Daoy (cell line): ENCODE measurements around the gene NHEJ1. TPM values are rescaled to one million over a fixed set of nuclear protein-coding genes. Genes with fewer than 3 reads are reported as not detected.

Source experiments
- DNase-seq: peaks from one replicate; pipeline ENCODE4 v3.0.0-alpha.2; 2015; ENCODE audit warnings: low read depth
- total RNA-seq: library from RNA; depleted of rRNA; stranded (reverse); fragments of >200 nt; shearing (Covaris generic); gene quantifications from 2 replicates; pipeline ENCODE4 v1.2.3, GENCODE V29; 2014

The NHEJ1 gene
- total RNA-seq, 1 experiment from 2014 or later, result 22.0 TPM

DNA sequence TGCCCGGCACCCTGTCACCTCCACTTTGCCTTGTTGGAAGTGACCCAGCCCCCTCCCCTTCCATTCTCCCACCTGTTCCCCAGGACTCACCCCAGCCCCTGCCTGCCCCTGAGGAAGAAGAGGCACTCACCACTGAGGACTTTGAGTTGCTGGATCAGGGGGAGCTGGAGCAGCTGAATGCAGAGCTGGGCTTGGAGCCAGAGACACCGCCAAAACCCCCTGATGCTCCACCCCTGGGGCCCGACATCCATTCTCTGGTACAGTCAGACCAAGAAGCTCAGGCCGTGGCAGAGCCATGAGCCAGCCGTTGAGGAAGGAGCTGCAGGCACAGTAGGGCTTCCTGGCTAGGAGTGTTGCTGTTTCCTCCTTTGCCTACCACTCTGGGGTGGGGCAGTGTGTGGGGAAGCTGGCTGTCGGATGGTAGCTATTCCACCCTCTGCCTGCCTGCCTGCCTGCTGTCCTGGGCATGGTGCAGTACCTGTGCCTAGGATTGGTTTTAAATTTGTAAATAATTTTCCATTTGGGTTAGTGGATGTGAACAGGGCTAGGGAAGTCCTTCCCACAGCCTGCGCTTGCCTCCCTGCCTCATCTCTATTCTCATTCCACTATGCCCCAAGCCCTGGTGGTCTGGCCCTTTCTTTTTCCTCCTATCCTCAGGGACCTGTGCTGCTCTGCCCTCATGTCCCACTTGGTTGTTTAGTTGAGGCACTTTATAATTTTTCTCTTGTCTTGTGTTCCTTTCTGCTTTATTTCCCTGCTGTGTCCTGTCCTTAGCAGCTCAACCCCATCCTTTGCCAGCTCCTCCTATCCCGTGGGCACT lies 21.9 kb upstream of the NHEJ1 start:
- DNase-seq, result no peak

DNA sequence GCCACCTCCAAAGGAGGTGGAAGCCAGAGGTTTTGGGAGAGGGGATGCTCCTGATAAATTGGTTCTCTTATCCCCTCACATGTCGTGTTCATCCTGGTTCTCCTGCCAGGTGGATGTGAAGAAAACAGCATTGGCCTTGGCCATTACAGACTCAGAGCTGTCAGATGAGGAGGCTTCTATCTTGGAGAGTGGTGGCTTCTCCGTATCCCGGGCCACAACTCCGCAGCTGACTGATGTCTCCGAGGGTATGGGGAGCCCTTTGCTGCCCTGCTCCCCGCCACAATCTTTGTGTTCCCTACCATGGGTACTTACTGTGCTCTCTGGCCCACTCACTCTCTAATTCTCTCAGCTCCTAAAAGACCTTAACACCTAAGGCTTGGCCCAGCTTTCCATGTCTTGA lies 20.9 kb upstream of the NHEJ1 start:
- DNase-seq, result no peak

DNA sequence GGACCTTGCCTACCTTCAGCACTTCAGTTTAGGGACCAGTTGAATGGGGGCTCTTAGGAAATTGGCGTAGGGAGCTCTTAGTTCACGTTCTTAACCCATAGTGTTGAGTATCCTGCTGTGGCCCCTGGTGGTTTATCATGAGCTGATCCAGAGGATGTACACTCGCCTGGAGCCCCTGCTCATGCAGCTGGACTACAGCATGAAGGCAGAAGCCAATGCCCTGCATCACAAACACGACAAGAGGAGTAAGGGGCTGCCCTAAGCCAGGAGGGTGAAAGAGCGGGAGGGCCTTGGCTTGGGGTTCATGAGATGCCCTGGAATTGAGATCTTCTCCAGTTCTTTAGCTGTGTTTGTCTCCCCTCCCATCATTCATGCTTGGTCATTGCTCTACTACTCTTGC lies 20.3 kb upstream of the NHEJ1 start:
- no peak for DNase-seq

DNA sequence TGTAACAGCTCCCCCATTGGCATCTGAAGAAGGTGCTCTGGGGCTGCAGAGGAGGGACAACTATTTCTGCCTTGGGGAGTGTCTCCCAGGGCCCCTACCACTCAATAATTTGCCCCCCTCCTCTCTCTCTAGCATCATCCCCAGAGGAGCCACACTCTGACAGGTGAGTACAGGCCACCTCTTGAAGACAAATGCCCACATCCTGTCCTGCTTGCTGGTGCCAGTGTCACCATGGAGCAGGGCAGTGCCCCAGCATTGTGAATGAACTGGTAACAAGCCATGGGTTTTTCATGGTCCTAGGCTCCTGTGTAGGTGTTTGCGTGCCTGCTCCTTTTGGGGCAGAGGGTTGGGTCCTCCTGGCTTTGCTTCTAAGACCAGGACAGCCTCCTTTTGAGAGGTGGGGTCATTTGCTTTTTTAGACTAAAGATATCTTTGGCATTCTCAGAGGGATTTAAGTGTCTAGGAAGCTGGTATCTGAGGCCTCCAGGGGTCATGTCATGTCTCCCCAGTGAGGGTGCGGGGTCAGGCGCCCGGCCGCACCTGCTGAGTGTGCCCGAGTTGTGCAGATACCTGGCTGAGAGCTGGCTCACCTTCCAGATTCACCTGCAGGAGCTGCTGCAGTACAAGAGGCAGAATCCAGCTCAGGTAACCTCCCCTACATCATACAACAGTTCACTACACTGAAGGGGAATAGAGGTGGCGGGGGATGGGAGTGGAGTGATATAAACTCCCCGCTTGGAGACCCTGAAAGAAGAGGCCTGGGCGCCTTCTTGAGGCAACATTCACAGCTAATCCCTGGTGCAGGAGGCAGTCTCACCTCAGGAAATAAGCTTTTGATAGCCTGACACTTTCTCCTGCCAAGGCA lies 19.2 kb upstream of the NHEJ1 start:
- DNase-seq, result no peak

DNA sequence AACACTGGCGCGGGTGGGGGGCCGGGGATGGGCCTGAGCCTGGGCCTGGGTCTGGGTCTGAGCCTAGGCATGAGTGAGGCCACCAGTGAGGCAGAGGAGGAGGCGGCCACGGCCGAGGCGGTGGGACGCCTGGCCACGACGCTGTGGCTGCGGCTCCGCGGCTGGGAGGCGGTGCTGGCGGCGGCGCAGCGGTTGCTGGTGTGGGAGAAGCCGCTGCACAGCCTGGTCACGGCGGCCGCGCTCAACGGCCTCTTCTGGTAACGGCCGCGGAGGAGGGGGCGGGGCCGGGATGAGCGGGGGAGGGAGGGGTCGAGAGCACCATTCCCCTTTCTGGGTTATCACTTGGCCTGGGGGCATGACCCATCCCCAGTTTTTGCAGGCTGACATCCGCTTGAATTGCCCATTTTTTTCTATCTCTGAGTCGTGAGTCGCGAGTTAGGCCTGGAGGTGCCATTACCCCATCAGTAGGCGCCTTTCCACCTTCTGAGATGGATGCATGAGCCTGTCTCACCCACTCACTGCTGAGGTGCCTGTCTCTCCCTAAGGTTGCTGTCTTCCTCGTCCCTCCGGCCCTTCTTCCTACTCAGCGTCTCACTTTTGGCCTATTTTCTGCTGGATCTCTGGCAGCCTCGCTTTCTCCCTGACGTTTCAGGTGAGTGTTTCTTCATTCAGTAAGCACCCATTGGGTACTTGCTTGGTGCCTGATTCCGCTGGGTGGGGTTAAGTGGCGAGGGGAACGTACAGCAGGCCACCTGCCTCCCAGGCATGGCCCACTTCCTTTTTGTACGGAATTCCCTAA lies 18.0 kb upstream of the NHEJ1 start:
- no peak for DNase-seq

DNA sequence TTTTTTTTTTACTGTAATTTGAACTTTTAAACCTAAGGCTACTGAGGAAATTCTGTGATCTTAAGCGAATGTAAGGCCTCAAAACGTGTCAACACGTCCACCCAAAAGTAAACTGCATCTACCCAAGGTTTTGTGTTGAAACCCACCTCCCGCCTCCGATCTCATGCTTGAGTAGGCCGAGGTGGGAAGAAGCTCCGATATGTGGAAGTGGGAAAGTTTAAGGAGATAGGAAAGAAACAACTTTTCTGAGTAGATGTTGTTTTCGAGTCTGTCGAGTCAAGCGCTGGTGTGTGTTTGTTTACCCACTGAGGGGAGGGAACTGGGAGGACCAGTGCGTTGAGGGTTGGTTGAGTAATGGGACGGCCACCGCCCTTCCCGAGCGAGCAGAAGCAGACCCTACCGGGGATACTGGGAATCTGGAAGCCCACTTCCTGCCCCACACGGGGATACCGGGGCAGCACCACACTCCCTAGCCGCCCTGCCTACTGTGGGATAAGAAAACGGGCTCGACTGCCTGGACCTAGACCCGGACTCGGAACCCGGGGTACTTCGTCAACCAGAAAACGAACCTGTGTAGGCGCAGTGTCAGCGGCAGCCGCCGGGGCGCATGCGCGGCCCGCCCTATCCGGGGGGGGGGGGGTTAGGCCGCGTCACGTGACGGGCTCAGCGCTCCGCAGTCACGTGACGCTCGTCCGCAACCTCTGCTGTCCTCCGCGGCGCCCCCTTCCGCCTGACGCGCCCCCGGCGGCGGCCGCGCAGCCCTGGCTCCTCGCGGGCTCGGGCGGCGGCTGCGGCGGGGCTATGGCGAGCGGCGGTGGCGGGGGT lies 17.1 kb upstream of the NHEJ1 start, which contains the start of gene RETREG2:
Gene RETREG2, plus strand, starts transcription at position 724 of the 825 bp plus-strand sequence. Its CDS starts 78 bp downstream, at position 802.
- peak; percentile 93 for DNase-seq

DNA sequence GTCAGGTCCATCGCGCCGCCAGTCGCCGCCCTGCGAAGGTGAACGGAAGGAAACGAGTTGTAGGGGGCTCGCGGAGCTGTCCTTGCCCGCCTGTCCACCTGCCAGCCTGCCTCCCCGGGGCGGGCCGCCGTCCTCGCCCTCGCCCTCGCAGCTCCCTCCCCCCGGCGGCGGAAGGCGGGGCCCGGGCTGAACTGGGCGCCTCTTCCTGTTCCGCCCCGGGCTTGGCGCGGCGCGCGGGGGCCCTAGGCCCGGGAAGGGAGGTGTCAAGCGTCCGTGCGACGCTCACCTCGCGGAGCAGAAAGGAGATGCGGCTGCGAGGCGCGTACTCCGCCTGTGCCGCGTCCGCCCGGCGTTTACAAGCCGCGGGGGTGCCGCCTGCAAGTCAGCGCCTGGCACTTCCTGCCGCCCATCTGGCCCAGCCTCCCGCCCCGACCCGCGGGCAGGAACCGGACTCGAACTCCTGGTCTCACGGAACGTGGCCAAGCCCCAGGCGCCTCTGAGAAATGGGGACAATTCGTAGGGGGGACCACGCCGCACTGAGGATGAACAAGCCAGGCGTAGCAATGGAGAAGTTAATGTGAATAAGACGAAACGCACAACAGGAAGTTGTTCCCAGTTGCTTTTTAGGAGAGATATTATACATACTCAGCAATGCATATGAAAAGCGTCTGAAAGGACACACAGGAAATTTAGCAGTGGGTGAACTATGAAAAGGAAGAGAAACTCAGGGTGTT lies 16.4 kb upstream of the NHEJ1 start, which contains the start of gene CNPPD1:
Gene CNPPD1, minus strand, starts transcription at position 108 of the 734 bp plus-strand sequence. Its CDS starts 97 bp downstream, at position 11.
- DNase-seq, result peak; percentile 91

DNA sequence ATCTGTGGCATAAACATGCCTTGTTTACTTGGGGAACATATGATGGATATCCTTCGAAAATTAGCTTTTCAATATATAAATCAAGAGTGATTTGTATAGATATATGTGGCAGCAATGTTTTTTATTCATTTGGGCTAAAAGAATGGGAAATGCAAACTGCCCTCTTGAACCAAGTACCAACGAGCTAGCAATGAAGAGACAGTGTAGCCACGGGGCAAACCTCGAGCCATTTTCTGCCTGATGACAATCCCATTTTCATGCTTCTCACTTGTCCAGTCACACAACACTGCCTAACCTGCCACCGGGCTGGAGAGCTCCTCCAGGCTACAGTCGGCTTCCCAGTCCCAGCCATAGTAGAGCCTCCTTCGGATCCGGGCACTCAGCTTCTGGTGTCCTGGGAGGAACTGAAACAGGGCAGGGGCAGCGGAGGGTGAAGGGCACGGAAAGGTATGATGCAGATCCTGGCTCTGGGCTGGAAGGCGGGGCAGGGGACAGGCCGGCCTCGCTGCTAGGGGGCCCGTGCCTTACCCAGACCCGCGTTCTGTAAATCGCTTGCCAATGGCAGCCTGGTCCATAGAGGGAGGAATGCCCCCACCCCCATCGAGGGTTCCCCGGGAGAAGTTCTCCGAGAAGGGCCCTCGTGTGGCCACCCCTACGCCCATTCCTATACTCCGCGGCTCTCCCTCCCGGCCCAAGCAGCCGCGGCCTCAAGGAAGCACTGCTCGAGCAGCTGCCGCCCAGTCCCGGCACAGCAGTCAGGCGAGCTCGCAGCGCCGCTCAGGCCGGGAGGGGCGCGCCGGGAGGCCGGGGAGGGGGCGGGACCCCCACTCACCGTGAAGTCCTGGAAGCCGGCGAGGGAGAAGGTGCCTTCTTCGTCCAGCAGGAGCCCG lies 15.6 kb upstream of the NHEJ1 start:
- DNase-seq, result peak; percentile 46

DNA sequence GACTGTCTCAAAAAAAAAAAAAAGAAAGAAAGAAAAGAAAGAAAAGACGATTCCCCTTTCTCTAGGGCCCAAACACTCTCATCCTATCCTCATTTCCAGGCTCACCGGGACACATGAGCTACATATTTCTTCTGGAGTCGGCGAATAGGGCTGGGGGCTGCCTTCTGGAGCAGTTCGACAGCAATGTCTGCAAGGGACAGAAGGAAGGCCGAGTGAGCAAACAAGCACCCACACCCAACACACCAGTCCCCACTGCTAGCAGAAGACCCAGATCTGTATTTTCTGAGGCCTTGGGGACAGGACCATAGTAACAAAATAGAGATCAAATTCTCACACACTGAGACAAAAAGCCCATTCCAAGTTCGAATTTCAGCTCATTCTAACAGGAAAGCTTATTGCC lies 14.9 kb upstream of the NHEJ1 start:
- no peak for DNase-seq

DNA sequence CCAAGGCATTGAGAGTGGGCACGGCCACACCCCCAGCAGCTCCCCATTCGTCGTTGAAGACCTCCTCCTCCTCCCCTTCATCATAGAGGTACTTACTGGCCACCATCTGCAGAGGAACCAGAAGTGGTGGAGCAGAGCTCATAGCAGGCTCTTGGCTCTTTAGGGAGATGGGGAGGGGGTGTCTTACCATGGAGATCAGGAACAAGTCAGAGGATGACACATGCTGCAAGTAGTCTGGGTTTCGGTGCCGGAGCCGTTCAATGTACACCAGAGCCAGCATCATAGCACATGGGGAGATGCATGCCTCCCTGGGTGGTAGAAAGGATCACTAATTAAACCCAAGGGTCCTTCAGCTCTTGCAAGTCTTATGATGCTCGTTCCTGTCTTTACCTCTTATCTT lies 14.2 kb upstream of the NHEJ1 start:
- no peak for DNase-seq

DNA sequence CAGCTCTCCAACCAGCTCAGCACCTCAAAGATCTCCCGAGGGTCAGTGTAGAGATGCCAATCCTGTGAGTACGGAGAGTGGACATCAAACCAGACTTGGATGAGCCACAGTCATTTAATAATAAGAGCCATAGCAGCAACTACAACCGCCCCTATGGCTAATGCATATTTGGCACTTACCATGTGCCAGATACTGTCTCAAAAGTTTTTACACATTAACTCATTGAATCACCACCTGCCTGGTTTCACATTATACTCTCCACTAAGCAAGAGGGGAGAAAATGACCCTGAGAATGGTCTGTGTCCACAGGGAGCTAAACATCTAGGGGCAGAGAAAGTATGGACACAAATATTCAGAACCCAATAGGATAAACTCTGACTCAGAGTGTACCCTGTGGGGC lies 13.5 kb upstream of the NHEJ1 start:
- no peak for DNase-seq

DNA sequence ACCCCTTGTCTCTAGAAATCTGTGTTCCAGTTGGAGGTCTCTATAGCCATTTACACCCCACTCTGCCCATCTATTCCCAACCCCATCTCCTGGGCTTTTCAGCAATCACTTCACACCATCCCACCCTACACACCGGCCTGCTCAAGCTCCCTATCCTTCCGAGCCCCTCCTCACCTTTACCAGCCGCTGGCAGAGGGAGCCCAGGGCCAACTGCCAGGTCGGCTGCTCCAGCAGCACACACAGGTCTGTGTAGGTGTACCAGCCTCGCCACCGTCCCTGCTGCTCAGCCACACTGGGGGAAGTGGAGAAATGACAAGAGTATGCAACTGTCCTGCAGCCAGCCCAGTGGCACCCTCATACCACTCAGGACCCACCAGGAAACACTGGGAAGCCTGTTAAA lies 12.6 kb upstream of the NHEJ1 start:
- no peak for DNase-seq

DNA sequence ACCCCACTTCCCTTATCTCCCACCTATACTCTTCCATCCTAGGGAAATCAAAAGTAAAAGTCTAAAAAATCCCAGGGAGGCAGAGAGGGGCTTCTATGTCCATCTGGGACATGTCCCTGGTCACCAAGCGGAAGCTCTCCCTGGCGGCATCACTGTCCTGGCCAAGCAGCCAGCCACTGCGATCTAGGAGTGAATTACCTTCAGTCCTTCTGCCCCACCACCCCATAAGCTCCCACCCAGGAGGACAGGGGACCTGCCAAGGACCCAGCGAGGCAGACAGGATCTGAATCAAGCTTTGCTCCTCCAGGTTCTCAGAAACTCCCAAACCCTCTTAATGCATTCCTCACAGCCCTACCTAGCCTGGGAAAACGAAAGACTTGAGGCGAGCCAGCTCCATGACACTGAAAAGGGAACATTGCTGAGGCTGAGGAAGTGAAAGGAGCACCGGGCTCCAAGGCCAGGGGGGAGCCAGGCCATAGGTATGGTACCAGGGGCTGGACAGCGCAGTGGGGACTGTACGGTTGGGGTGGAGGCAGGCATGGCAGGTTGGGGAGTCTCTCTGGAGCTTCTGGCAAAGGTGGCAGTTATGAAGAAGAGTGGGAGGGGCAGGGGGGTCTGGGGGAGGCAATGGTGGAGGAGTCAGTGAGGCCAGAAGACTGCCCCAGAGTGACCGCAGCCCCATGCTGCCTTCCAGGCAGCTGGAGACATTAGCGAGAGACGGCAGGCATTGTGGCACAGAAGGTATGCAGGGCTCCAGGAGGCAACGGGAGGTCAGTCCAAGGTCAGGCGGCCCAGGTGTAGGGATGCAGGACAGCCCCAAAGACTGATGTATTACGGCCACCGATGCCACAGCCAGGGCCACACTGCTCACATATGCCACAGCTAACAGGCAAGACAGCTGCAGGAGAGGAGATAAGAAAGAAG lies 11.9 kb upstream of the NHEJ1 start:
- DNase-seq, result no peak

DNA sequence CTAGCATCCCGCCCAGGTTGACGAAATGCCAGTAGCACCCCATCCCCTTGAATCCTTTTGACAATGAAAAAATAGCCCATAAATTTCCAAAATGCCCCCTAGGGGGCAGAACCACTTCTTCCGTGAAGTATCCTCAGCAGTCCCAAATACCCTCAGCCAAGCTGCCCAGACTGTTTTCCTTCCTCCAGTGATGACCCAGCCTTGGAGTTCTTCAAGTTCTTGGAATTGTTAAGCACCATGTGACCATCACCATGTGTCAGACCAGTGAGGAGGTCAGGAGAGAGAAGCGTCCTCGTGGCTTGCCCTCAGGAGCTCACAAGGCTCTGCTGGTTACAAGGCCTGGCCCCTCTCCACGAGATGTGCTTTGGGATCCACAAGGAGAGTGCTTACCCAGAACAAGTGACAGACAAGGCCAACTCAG lies 10.6 kb upstream of the NHEJ1 start:
- DNase-seq, result peak; percentile 38

DNA sequence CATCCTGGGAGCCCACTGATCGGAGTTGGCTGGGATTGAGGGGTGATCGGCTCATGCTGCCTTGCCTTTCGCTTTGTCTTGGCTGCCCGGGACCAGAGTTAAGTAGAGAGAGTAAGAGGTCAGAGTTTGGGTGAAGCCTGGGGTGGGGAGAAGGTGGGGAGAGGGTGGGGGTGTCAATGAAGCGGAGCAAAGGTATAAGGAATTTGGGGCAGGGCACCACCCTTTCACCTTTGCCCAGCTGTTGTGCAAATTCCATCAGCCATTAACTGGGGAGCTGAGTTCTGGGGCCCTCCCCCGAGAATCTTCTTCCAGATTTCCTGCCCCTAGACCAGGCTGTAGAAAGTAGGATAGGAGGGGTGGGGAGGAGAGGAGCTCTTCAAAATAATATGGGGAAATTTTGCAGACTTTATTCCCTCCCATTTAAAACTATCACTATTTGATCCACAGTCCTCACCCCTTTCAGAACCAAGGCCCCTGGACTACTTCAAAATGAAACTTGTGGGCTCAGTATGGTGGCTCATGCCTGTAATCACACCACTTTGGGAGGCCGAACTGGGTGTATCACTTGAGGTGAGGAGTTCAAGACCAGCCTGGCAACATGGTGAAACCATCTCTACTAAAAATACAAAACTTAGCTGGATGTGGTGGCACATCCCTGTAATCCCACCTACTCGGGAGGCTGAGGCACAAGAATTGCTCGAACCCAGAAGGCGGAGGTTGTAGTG lies 9.5 kb upstream of the NHEJ1 start, which contains the start of gene SLC23A3:
Gene SLC23A3, minus strand, starts transcription at position 100 of the 725 bp plus-strand sequence. Its CDS starts 45 bp downstream, at position 55.
- no peak for DNase-seq

DNA sequence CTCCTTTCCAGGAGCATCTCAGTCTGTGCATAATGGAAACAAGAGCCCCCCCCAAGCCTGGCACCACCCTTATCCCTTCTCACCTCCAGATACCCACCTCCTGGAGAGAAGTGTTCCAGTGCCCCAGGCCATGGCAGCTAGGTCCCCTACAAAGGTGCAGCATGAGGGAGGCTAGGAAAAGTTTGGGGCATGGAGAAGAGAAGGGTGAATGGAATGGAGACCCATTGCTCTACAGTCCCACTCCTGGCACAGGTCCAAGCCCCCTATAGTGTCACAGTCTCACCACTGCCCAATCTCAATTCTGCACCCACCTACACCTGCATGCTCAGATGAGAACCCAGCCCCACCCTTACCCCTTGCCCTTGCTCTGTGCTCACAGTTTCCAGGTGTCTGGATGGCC lies 8.3 kb upstream of the NHEJ1 start:
- DNase-seq, result no peak

DNA sequence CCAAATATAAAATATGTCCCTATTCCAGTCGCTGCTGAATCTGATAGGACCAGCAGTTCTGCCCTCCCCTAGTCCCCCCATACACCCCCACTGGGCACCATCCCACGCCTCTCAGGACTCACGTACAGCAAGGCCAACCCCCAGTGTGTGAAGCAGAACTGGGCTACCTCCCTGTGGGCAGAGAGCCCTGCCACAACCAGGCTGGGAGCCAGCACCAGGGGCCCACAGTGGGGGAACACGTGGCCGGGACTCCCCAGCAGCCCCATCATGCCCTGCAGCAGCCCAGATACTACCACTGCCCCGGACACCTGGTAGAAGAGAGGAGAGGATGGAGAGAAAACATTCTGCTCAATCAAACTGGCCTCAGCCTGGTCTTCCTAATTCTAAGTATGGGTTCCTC lies 7.9 kb upstream of the NHEJ1 start:
- DNase-seq, result no peak
